Rectal smooth muscle tissue (tissue), 1 donor: ENCODE results near the gene WRAP73.

Experiments
- H3K27ac ChIP-seq: one replicate; pipeline ENCODE4 v1.7.0; 2013; ENCODE audit warnings: low read depth, low read length, inconsistent platforms
- H3K27me3 ChIP-seq: one replicate; pipeline ENCODE4 v1.7.0; 2013; ENCODE audit warnings: low read length; ENCODE audit not compliant: control insufficient read depth, insufficient read depth
- H3K36me3 ChIP-seq: one replicate; pipeline ENCODE4 v1.7.0; 2013; ENCODE audit warnings: low read length; ENCODE audit not compliant: control insufficient read depth, insufficient read depth
- H3K4me1 ChIP-seq: one replicate; pipeline ENCODE4 v1.7.0; 2013; ENCODE audit warnings: low read length; ENCODE audit not compliant: control insufficient read depth, insufficient read depth
- H3K4me3 ChIP-seq: one replicate; pipeline ENCODE4 v1.7.0; 2013; ENCODE audit warnings: low read length
- H3K9ac ChIP-seq: one replicate; pipeline ENCODE4 v1.7.0; 2013; ENCODE audit warnings: low read length

The WRAP73 gene

DNA sequence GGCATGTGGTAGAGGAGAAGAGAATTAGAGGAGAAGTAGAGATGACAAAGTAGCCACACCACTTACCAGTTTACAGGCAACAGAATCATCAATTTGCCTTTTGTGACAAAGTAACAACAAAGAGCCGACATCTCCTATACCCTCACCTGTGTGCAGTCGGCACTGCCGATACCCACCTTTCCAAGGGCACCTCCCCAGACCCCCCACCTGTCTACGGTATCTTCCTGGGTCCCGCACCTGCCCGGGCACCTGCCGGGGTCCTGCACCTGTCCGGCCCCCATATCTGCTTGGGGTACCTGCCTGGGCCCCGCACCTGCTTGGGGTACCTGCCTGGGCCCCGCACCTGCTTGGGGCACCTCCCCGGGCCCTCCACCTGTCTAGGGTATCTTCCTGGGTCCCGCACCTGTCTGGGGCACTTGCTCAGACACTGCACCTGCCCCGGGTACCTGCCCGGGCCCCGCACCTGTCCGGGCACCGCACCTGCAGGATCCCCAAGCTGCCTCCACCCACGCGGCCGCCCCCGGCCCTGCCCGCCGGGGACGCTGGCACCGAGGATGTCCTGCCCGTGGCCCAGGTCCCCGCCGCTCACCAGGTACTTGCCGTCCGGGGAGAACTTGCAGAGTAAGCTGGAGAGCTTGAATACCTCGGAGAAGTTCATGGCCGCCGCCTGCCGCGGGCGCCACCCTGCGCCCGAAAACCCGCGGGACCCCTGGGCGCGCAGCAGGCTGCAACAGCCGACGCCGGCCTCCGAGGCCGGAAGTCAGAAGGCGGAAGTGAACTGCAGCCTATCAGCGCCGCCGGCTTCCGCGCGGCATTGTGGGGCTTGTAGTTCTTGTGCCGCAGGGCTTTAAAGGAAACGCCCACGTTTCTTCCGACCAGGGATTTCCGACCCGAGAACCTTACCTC lies at the start of gene WRAP73:
TSS of gene WRAP73 (minus strand) at position 762 of the 906 bp plus-strand sequence. CDS start at position 658, 104 bp downstream.
- H3K9ac ChIP-seq: peak within 1 kb of the TSS; percentile 56

GRCh38 chr1:3699596-3699995 lies 49.7 kb upstream of the WRAP73 start:
- Histone ChIP-seq H3K27ac (no peak overlapping the region), H3K4me3 (no peak overlapping the region), H3K27me3 (peaks cover 17% of the 10 kb centered on the region)

More for the DNA sequence above, at the start of gene WRAP73:
- Histone ChIP-seq H3K4me1 (no peaks in the 10 kb centered on the region), H3K27me3 (peaks cover 24% of the 10 kb centered on the region), H3K36me3 (peaks cover 3% of the 10 kb centered on the region), H3K4me3 (peak within 1 kb of the TSS; percentile 86), H3K27ac (no peak within 1 kb of the TSS)

GRCh38 chr1:3698660-3699408 lies 48.9 kb upstream of the WRAP73 start:
- H3K4me3 ChIP-seq: no peak overlapping the region
- H3K4me1 ChIP-seq: no peaks in the 10 kb centered on the region
- no peak overlapping the region for H3K9ac ChIP-seq
- no peak overlapping the region for H3K27ac ChIP-seq
- peaks cover 17% of the 10 kb centered on the region for H3K27me3 ChIP-seq
- no peaks in the 10 kb centered on the region for H3K36me3 ChIP-seq

More at GRCh38 chr1:3699596-3699995, 49.7 kb upstream of the WRAP73 start:
- Histone ChIP-seq H3K36me3 (no peaks in the 10 kb centered on the region), H3K4me1 (no peaks in the 10 kb centered on the region), H3K9ac (no peak overlapping the region)

DNA sequence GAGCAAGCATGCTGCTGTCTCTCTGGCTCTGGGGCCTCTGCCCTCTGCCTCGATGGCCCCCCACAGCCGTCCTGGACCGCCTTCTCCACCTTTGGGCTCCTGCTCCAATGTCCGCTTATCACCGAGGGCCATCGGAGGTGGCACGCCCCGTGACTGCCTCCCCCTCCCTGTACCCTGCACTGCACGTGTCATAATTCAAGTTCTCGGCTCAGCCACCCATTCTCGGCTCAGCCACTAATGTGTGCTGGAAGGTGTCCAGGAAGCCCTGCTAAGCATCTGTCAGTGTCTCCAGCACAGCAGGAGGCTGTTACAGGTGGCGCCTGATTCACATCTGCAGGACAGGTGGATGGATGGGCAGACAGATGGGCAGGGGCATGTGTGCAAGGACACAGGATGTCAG lies 47.9 kb upstream of the WRAP73 start:
- H3K27ac ChIP-seq: no peak overlapping the region
- H3K36me3 ChIP-seq: no peaks in the 10 kb centered on the region
- peaks cover 17% of the 10 kb centered on the region for H3K27me3 ChIP-seq
- no peaks in the 10 kb centered on the region for H3K4me1 ChIP-seq
- H3K9ac ChIP-seq: no peak overlapping the region
- no peak overlapping the region for H3K4me3 ChIP-seq

DNA sequence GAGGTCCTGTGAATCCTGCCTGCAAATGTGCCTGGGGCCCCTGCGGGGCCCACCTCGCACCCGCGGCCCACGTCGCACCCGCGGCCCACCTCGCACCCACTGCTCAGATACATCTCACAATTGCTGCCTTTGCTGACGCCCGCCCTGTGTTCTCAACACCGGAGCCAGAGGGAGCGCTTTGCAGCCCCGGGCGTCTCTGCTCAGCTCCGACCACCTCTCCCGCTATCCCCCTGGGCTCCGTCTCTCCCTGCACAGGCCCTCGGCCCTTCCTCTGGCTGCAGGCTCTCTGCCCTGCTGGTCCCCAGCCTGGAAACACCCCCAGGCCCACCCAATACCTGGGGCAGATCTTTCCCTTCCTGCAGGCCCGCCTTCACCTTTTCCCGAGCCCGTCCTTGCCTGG lies 47.2 kb upstream of the WRAP73 start:
- H3K9ac ChIP-seq: no peak overlapping the region
- H3K36me3 ChIP-seq: no peaks in the 10 kb centered on the region
- no peak overlapping the region for H3K27ac ChIP-seq
- H3K4me3 ChIP-seq: no peak overlapping the region
- H3K27me3 ChIP-seq: peaks cover 17% of the 10 kb centered on the region
- no peaks in the 10 kb centered on the region for H3K4me1 ChIP-seq

DNA sequence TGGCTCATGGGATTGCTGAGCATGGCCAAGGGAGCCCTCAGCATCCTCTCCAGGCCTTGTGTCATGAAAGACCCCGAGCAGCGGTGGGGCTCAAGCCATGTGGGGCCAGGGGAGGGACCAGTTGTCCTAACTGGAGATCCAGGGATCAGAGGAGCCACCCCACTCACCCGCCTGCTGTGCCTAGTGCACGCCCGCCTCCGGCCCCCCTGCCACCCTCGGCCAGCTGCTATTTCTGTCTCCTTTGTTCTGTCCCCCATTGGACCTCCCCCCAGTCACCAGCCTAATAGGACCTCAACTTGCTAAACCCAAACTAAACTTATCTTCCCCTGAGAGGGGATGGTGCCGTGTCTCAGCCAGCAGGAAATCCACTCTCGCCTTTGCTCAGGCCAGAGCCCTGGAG lies 46.8 kb upstream of the WRAP73 start:
- Histone ChIP-seq H3K27me3 (peaks cover 17% of the 10 kb centered on the region), H3K4me1 (no peaks in the 10 kb centered on the region), H3K27ac (no peak overlapping the region), H3K9ac (no peak overlapping the region), H3K36me3 (no peaks in the 10 kb centered on the region), H3K4me3 (no peak overlapping the region)

DNA sequence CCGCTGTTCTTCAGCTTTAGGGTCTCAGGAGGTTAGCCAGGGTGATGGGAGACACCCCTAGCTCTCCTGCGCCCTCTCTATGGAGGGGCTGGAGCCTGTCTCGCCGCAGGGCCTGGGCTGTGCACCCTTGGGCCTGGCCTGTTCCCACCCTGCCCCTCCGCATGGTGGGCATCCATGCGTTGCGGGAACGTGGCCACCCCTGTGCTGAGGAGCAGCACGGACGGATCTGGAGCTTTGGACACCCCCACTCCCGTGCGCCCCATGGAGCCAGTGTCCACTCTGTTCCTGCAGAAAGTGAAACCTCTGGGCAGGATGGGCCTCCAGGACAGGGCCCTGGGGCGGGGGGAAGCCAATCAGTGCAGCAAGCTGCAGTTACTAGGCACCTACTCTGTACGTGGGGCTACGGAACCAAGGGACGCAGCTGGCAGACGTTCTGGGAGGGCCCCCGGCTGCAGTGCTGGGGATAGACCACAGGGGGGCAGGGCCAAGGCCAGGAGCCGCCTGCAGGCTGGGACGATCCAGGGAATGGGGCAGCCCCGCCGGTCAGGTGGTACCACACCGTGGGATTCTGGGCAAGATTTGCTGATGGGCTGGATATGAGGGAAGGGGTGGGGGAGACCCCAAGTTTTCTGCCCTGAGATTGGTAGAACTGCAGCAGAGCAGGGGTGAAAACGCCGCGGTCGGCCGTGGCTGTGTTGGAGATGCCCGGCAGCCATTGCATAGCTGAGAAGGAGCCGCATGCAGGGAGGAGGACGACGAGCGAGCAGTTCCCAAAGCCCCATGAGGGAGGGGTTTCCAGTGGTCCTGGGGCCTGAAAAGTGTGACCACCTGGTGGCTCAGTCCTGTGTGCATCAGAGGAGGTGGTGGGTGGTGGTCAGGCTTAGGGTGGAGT lies 45.7 kb upstream of the WRAP73 start:
- H3K36me3 ChIP-seq: no peaks in the 10 kb centered on the region
- no peak overlapping the region for H3K9ac ChIP-seq
- no peak overlapping the region for H3K27ac ChIP-seq
- no peaks in the 10 kb centered on the region for H3K4me1 ChIP-seq
- H3K4me3 ChIP-seq: no peak overlapping the region
- peaks cover 19% of the 10 kb centered on the region for H3K27me3 ChIP-seq

DNA sequence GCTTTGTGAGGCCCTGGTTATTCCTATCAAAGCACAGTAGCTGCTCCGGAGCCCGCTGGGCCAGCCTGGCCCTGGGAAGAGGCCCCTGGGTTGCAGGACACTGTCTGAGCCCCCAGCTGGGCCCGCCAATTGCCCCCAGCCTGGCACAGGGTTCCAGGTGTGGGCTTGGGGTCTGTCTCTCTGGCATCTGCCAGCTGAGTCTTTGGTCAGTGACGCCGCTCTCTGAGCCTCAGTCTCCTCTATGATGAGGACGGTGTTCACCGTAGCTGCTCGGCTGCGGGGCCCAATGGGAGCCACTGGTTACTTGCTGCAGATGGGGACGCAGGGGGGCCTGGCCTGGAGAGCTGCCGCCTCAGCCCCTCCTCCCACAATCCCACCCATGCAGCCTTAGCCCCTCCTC lies 43.4 kb upstream of the WRAP73 start:
- no peak overlapping the region for H3K9ac ChIP-seq
- no peak overlapping the region for H3K4me3 ChIP-seq
- H3K27ac ChIP-seq: no peak overlapping the region
- no peaks in the 10 kb centered on the region for H3K36me3 ChIP-seq
- no peaks in the 10 kb centered on the region for H3K4me1 ChIP-seq
- peaks cover 14% of the 10 kb centered on the region for H3K27me3 ChIP-seq

DNA sequence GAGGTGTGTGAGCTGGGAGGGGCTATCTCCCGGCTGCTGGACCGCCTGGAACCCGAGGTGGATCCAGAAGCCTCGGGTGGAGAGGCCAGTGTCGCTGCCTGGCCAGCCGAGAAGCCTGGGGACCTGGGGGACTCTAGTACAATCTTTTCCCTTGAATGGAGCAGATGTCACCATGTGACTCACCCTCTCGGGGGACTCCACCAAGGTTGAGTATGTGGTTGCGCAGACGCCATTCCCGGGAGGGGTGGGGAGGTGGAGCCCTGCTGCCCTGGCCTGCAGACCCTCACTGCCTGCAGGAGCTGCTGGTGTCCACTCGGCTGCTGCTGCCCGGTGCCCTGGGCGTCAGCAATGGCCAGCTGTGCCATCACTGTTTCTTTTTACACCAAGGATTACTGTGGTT lies 42.7 kb upstream of the WRAP73 start:
- peaks cover 9% of the 10 kb centered on the region for H3K27me3 ChIP-seq
- H3K4me3 ChIP-seq: no peak overlapping the region
- H3K27ac ChIP-seq: no peak overlapping the region
- no peaks in the 10 kb centered on the region for H3K4me1 ChIP-seq
- no peaks in the 10 kb centered on the region for H3K36me3 ChIP-seq
- no peak overlapping the region for H3K9ac ChIP-seq

DNA sequence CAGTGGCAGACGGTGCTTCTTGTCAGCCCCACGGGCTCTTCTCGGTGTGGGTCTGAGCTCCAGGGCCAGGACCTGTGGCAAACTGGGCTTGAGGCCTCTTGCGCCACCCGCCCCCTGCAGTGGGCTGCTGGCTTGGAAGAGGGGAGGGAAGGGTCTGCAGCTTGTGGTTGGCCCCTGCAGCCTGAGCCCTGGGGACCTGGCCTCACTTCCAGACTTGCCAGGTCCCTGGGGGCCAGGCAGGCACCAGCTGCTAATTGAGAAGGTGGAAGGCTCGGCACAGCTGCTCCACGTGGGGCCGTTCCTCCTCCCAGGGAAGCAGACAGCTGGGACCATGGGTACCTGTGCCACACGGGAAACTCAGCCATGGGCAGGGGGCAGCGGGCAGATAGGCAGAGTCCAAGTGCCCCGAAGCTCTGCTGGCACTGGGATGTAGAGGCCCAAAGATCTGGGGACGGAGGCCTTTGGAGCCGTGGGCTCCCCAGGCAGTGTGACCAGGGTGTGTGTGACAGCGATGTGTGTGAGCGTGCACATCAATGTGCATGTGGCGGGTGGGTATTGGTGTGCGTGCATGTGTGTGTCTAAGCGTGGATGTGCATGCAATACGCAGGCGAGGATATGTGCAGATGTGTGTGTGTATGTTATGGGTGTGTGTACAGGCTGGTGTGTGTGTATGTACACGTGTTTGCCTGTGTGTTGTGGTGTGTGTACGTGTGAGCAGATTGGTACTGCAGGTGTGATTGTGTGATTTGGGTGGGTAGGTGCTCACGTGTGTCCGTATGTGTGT lies 41.7 kb upstream of the WRAP73 start:
- no peak overlapping the region for H3K4me3 ChIP-seq
- H3K36me3 ChIP-seq: no peaks in the 10 kb centered on the region
- no peaks in the 10 kb centered on the region for H3K4me1 ChIP-seq
- H3K27me3 ChIP-seq: peaks cover 5% of the 10 kb centered on the region
- no peak overlapping the region for H3K27ac ChIP-seq
- no peak overlapping the region for H3K9ac ChIP-seq

- H3K4me1 ChIP-seq: no peaks in the 10 kb centered on the region
- no peak overlapping the region for H3K9ac ChIP-seq
- H3K4me3 ChIP-seq: no peak overlapping the region
- peaks cover 2% of the 10 kb centered on the region for H3K27me3 ChIP-seq
- no peak overlapping the region for H3K27ac ChIP-seq
- no peaks in the 10 kb centered on the region for H3K36me3 ChIP-seq
These were observed 40.6 kb upstream of the WRAP73 start for GRCh38 chr1:3690282-3691065.
